Fibroblast of peridontal ligament (primary cell): ENCODE data around the gene ELK4.
A peak's percentile ranks its signal among the peaks of the same experiment; 100 is the strongest.
"Not testable (repeated sequence)": the region's sequence is repeated elsewhere in the genome, so short reads cannot be mapped to it uniquely, and the experiment has no call there.

Experiments used
- DNase-seq: peaks from one replicate; pipeline ENCODE4 v3.0.0-alpha.2; 2010; ENCODE audit errors: extremely low read depth

ELK4 gene

GRCh38 chr1:205664399-205665017, 32.7 kb upstream of the ELK4 start:
- no peak for DNase-seq

DNA sequence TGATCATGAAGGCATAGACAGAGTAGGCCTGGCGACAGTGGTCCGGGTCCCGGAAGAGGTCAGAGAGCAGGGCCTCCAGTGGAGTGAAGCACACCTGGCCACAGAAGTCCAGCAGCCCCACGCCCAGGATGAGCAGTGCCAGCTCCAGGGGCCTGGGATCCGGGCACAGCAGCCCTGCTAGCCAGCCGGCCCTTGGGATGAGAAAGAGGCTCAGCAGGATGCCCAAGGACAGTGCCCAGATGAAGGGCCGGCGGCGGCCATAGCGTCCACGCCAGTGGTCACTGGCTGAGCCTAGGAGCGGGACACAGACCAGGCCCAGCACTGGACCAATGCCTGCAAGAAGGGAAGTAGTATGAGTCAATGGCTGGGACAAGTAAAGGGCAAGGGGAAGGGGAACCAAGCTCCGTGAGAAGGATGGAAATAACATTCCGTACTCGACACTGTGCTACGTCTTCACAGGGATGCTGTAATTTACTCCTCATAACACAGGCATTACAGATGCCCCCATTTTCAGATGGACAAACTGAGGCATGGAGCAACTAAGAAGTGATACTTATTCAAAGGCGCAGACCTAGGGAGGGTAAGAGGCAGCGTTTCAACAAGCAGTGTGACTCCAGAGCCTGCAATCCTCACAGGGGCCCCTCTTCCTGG, 31.6 kb upstream of the ELK4 start:
- no peak for DNase-seq

GRCh38 chr1:205662791-205663190, 31.0 kb upstream of the ELK4 start:
- DNase-seq = no peak

DNA sequence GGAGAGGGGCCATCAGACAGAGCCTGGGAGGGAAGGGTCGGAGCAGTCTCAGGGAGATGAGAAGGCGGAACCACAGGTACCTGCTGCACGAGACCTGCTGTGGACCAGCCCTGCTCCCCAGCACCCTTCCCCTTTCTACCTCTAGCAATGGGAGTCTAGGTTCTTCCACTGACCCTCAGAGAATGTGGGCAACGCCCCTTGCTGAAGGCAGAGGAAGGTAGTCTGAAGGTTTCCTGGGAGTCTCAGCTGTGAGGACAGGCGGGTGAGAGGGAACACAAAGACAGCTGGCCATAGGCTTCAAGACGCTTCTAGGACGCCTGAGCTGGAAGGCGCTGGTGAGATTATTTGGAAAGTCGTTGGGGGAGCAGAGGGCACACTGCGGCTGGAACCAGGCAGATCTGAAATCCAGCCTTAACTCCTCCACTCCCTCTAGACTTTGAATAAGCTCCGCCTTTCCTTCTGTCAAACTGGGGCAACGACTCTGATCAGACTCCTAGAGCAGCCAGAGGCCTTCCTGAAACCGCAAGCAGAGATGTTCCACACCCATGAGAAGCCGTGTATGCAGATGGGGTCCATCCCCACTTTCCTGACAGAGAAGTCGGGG, 30.4 kb upstream of the ELK4 start:
- no peak for DNase-seq

- DNase-seq = no peak
Observed at GRCh38 chr1:205661429-205662134, 29.8 kb upstream of the ELK4 start.

GRCh38 chr1:205660361-205660760, 28.6 kb upstream of the ELK4 start:
- no peak for DNase-seq

GRCh38 chr1:205658943-205659581, 27.3 kb upstream of the ELK4 start:
- peak; percentile 58 for DNase-seq

GRCh38 chr1:205656236-205656635, 24.4 kb upstream of the ELK4 start:
- DNase-seq = peak; percentile 42

DNA sequence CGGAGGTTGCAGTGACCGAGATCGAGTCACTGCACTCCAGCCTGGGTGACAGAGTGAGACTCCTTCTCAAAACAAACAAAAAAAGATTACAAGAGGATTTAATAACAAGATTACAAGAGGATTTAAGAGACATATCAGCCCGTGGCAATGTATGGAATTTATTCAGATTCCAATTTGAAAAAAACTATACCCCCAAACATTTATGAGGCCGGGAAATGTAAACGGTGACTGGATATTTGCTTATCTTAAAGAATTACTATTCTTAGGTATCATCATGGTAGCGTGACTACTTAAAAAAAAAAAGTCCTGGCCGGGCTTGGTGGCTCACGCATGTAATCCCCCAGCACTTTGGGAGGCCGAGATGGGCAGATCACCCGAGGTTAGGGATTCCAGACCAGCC, 21.2 kb upstream of the ELK4 start:
- DNase-seq = no peak

GRCh38 chr1:205650241-205650640, 18.4 kb upstream of the ELK4 start:
- DNase-seq = no peak

DNA sequence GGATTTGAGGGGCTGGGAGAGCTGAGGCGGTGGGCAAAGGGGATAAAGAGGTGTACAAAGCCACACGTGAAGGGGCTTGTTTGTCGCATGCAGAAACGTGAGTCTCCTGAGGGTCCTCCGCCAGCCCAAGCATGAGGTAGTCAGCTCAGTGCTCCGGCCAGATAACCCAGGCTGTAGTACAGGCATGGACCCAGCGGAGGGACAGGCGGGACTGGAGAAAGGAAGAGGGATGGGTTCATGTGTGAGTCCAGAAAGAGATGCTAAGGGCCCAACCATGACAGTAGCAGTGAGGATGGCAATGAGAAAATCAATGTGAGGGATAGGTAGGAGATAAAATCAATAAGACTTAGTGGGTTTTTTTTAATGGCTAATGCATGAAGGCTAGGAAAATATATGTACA, 13.7 kb upstream of the ELK4 start:
- no peak for DNase-seq

GRCh38 chr1:205642679-205643307, 11.0 kb upstream of the ELK4 start:
- no peak for DNase-seq

DNA sequence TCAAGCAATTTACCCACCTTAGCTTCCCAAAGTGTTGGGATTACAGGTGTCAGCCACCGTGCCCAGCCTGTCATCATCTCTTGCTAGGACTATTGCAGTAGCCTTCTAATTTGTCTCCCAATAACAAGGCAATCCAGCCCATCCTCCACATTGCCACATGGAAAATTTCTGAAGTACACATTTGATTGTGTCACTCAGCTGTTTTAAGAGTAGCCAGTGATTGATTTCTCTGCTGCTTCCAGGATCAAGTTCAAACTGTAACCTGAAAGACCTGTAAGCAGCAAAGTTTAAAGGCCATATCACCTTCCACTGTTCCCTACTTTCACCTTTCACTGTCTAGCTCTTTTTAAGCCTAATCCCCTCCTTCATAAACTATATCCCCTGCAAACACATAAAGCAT, 7.8 kb upstream of the ELK4 start:
- DNase-seq = no peak

DNA sequence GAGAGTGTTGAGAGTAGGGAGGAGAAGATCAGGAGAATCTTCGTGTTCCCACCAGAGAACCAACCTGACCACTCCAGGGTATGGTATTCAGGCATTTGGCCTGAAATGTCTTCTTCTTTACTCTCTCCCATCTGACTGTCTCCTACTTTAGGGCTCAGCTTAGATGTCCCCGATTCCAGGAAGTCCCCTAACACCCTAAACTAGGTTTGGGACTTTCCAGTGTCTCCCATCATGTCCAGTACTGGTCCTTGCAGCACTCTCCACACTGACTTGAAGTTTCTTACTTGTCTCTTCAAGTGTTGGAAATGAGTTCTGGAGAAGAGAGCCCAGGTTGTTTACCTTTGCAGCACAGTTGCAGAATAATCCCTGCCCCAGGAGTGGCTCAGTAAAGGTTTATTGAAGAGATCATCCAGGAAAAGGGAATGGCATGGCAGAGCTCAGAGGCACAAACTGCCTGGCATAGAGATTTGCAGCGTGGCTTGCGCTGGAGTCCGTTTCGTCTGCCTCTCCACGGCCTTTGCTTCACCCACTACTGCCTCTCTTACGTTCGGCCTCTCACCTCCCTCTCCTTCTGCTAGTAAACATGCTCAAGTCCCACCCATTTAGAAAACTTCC, 6.2 kb upstream of the ELK4 start:
- no peak for DNase-seq

DNA sequence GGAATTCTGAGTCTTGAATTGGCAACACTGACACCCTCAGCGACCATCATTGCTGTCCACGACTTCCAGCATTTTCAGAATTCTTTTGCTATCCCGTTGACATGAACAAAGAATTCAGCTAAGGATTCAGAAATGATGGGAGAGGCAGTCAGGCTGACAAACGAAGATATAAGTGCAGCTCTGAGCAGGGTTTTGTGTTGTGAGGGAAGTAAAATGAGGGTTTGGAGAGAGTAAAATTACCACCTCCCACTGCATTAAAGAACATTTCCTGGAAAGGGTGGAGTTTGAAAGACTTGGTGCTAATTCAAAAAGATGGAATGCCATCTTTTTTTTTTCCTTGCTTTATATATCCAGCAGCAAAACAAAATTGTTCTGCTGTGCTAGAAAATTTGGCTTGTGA, 4.9 kb upstream of the ELK4 start:
- DNase-seq = peak; percentile 13

DNA sequence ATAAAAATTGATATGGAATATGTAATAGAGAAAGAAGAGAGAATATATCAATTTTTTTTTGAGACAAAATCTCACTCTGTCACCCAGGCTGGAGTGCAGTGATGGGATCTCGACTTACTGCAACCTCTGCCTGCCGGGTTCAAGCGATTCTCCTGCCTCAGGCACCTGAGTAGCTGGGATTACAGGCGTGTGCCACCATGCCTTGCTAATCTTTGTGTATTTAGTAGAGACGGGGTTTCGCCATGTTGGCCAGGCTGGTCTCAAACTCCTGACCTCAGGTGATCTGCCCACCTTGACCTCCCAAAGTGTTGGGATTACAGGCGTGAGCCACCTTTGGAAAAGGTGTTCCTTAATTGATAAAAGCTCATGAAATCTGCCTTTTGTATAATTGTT, 4.3 kb upstream of the ELK4 start:
- DNase-seq = not testable (repeated sequence)

- DNase-seq = peak; percentile 85
Observed at GRCh38 chr1:205633421-205633976, 1.7 kb upstream of the ELK4 start.

DNA sequence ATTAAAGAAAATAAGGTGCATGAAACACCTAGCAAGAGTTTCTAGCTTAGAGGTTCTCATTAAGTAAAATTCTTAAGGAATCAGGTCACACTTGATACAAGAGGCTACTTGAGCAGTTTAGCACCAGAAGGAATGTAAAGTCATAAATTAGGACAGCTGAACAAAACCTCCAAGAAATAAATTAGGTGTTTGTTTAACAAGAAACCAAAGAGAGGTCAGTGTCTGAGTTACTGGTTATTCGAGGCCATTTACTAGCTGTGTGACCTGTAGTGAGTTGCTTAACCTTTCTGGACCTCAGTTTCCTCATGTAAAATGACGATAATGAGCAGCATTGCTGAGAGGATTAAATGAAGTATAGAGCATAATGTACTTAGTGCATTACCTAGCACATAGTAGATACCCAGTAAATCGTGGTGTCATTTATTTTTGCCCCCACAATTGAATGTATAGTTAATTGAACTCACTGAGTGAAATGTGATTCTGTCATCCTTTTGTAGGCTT, 908 bp upstream of the ELK4 start:
- no peak for DNase-seq

DNA sequence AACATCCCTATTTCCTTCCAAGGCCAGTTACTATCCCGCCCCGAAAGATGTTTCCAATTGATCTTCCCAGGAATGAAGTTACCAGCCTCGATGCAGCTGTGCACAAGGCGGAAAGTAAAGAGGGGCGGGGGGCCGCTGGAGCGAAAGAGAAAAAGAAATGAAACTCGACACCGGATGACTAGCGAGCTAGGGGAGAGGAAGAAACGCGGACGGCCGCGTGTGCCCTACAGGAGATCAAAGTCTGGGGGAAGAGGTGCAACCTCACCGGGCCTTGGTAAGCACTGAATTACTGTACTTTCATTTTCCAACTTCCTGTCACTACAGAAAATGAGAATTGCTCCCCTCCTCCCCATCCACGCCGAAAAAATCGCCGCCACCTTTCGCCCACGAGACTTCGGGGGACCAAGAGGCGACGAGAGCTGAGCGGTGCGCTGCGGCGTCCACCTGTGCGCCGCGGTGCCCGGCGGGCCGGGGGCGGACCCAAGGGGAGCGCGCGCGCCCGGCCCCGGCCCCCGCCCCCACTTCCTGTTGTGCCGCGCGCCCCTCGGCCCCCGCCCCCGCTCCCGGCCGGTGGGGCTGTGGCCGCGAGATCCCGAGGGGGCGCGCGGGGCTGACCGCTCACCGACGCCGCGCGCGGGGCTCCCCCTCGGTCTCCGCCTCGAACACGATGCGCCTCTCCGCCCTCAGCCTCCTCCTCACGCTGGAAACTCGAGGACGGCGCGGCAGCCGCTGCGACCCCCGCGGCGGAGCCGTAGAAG, 622 bp downstream of the ELK4 start:
- peak; percentile 69 for DNase-seq

DNA sequence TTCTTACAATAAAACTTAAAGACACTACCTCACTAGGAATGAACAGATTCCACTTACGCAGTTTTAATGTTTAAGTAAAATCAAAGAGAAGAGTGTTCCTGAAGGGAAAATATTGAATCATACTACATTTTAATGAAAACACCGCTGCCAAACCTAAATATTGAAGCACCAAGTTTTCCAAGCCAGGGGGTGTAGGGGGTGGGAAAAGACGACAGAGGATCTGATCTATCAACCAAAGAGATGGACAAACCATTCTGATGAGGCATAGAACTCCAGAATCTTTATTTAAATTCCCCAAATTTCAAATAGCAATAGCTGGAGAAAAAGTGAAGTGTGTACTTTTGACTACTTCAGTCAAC, 1.2 kb downstream of the ELK4 start:
- DNase-seq = no peak
